GM21619 (cell line): ENCODE results near the gene PIK3C2B.

Source experiments
- ATAC-seq: cut with Tn5 transposase; IDR thresholded peaks from one replicate; pipeline ENCODE4 v1.9.1; 2021; ENCODE audit not compliant: unreplicated experiment

The PIK3C2B gene

DNA sequence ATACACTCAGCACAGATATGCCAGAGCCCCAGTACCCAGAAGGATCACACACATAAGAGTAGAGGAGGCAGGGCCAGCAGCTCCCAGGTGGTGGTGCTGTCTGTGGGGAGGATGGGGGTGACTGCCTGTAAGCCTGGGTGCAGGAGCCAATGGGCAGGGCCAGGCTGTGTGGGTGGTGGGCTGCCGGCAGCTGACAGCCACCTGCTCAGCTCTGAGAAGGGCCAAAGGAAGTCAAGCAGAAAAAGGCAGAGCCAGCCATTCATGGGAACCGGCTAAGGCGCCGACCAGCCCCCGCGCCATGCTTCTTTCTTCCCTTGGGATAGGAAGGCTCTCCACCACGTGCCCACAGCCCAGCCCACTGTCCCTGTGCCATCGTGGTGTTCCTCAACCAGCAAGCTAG lies 14.1 kb downstream of the PIK3C2B start:
- peak; percentile 56 for ATAC-seq

DNA sequence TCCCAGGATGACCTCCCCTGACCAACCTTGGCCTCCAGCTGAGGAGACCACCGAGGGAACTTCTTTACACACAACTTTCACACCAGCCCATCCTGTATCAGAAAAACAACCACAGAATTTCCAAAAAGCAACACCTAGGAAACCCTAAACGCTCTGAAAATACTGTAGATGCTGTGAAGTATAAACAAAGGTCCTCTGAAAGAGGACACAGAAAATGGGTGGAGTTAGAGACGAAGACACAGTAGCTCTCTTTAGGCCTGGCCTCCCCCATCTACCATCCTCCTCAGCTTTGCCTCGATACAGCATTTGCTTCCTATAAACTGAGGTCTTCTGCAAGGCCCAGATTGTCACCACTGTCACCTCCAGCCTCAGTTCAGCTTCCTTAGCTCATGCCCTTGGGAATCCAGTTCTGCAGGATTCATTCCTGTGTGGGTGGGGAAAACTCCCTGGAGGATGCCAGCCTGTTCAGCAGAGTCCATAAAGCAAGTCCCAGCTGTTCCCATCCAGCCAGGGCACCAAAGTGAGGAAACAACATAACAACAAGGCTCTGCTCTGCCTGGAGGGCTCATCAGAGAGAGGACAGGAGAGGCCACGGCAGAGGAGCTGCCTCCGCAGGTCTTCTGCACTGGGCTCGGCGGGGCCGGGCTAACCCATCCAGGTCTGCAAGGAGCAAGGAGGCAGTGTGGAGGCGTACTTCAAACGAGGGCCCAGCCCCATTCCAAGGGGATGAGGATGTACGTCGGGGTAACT lies 15.0 kb downstream of the PIK3C2B start:
- ATAC-seq: no peak

DNA sequence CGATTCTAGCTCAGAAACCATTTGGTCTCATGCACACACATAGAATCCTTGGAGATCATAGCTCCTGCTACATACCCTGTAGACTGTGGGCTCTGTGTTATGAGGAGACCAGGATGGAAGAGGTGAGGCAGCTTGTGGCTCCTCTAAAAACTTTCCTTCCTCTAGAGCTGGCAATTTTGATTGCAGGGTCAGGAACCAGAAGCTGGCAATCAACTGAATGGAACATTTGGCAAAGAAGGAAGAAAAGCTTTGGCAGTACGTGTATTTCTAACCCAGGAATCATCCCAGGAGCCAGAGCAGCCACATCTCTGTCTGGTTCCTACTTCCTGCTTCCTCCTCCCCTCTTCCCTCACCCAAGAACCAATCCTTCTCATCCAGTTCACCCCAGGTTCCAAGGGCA lies 15.7 kb downstream of the PIK3C2B start:
- no peak for ATAC-seq

DNA sequence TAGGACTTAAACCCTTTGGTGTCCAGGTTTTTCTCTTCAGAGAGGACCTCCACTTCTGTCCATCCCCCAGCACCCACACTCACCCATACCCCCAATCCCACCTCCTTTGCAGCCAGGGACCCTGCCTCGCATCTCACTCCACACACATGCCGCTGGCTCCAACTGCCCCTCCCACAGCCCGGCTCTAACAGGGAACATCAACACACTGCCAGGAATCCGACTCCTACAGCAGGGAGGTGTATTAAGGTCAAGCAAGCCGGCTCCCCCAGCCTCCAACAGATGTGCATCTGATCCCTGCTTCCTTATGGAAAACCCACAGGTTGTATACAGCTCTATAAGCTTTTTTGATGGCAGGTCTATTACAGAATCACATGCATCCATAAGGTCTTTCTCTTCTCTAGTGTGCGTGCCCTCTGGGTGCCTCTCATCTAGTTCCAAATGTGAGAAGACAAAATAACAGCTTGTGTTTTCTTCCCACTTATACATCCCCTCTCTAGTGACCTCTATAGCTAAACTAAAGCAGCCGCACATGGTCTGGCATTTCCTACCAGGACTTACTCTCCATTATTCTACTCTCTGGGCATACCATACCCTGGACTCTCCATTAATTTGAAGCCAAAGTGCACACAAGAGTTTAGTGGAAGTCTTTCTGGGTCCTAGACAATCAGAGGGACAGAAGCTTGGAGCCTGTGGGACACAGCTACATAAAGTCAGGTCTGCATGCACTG lies 16.3 kb downstream of the PIK3C2B start:
- ATAC-seq: no peak

DNA sequence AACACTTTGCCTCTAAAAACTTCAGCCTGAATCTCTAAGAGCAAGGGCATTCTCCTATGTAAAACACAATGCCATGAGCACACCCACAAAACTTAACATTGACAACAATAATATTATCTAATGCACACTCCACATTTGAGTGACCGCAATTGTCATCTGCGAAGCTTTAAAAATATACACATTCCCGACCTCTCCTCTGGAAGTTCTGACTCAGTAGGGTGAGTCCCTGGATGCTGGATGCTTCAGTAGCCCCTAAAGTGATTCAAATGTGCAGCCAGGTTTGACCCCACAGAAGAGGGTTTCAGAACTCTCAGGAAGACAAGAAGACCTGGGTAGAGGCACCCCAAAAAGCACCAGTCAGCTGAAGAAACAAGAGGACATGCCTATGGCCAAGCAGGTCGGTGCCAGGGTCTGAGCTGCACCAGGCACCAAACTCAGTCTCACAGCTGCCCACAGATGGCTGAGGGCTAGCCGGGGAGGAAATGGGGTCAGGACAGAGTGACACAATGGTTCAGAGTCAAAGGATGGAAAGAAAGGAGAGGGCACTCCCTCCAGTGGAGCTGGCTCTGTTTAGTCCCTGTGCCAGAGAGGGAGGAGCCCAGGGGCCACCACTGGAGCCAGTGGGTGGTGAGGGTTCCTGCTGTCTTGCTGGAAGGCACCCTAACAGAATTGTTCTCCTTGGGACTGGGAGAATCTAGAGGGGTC lies 17.4 kb downstream of the PIK3C2B start:
- no peak for ATAC-seq

DNA sequence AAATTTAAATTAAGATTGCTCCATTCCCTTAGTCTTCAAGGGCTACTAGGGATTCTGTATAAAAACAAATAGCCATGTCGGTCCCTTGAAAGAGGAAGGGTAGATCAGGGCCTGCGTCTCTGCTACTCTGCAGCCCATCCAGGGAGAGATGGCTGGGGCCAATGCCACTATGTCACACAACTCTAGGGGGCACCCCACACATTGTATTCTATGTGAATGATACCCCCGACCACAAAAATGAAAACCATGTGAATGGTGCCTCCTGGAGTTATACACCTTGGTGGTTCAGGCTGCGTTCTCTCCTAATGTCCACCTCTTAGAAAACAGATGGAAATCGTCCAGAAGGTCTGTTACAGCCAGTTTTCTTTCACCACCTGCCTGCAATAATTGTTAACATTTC lies 18.0 kb downstream of the PIK3C2B start:
- ATAC-seq: no peak

DNA sequence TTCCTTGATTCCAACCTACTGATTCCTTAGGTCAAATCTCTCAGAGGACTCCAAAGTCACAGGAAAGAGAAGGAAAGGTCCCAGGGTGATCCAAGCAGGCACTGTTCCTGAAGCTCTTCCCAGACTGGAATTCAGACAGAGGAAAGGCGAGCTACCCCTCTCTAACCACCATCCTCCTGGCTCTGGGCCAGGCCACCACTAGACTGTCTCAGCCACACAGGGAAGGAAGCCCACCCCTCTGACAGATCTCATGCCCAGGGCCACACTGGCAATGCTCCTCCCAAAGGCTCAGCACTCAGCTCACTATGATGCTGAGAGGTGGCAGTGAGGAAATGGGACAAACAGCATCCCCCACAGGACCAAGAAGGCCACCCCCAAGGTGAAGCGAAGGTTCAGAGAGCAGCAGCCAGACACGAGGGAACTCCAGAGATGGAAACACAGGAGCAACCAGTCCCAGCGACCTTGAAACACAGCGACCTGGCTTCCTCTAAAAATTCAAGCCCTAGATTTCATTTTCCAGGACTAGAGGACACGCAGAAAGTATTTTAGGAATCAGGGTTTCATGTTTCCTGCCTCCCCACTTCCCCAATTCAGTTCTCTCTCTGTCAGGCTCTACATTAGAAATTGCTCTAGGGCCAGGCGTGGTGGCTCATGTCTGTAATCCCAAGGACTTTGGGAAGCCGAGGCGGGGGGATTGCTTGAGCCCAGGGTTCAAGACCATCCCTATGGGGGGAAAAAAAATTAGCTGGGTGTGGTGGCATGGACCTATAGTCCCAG lies 18.8 kb downstream of the PIK3C2B start:
- no peak for ATAC-seq

DNA sequence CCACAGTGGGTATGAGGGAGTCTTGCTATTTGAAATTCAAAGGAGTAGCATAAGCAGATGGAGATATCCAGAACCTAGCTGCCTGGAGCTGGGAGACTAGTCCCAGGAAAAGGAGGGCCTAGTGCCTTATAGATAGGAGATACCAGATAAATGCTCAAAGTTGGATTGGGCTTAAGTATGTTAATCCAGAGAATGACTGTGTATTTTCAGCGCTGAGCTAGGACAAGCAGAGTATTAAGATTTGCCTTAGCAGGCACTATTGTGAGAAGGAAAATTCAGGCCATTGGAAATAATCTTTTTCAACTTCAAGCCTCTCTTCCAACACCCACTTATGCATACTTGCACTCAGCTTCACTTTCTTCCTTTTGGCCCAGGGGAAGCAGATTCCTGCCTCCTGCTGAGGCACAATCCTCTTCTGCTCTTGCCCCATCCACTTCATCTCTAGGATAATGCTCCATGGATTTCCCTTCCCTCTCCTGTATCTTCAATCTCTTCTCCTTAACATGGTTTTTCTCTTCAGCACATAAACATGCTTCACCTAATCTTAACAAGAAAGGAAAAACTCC lies 21.1 kb downstream of the PIK3C2B start:
- no peak for ATAC-seq

DNA sequence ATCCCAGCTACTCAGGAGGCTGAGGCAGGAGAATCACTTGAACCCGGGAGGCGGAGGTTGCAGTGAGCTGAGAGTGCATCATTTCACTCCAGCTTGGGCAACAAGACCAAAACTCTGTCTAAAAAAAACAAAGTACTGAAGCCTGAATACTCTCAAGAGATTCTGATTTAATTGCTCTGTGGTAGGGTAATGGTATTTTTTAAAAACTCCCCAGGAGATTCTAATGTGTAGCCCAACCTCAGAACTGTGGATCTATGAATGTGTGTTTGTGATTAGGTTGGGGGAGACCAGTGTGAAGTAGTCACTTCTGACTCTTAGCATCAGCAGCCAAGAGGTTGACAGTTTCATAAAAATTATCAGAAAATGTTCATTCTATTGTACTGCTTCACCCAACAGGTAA lies 21.9 kb downstream of the PIK3C2B start:
- ATAC-seq: no peak

DNA sequence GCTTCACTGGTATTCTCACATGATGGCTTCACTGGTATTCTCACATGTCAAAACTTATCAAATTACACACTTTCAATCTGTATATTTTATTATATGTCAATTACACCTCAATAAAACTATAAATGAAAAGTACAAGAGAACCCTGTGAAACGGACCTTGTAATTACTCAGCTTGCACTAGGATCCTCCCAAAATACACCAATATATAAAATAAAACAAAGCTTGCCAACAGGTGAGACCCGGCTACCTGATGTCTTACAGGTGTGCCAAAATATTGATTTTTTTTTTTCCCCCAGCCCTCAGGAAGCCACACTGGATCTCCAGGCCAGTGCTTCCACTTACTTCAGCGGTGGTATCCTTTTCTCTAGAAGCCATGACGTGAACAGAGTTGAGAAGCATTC lies 22.9 kb downstream of the PIK3C2B start:
- no peak for ATAC-seq

DNA sequence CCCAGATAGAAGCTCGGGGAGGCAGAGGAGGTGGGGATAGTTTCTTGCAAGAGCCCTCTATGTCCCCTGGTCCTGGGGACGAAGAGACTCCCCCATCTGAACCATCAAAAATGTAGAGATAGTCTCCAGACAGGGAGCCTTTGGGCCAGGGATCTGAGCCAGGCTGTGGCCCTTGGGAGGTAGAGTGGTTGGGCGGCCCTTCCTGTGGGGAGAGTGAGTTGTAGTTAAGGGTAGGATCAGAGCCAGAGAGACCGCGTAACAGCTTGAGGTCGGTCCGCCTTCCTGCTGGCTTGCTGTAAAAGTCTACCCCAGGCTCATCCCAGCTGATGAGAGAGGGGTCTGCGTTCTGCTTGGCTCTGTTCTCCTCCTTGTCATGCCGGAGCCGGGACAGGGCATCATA lies 25.3 kb downstream of the PIK3C2B start:
- no peak for ATAC-seq

DNA sequence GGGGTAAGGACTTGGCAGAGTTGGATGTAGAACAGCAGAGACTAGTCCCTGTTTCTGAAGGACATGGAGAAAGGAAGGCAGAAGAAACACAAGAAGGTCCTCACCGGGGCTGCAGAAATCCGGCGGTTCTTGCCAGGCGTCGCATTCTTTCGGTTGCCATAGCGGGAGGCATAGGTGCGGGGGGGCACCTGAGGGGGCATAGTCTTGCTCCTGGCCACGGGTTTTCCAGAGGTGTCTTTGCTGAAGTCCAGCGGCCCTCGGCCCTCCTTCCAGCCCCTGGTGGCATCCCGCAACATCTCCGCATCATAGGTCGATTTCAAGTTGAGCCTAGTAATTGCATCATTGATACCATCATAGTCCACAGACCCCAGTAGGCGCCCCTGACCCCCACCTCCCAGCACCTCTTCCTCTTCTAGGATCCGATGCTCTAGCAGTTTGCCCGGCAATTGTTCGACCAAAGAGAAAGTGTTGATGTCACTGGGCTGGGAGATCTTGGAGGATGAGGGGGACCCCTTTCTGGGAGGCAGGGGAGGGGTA lies 25.8 kb downstream of the PIK3C2B start:
- ATAC-seq: no peak

DNA sequence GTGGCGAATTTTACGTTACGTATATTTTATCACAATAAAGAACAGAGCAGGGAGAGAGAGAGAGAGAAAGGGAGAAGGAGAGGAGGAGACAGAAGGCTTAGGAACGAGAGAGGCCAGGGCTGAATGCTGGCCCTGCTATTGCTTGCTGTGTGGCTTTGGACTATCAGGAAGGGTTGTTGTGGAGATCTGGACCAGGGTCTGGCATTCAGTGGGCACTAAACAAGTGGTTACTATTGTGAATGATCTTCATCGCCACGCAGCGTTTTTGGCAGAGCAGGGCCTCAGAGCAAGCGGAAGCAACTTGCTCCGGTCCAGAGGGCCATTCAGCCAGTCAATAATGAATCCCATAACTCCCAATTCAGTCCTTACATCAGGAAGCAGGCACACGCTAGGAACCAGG lies 26.4 kb downstream of the PIK3C2B start:
- no peak for ATAC-seq

DNA sequence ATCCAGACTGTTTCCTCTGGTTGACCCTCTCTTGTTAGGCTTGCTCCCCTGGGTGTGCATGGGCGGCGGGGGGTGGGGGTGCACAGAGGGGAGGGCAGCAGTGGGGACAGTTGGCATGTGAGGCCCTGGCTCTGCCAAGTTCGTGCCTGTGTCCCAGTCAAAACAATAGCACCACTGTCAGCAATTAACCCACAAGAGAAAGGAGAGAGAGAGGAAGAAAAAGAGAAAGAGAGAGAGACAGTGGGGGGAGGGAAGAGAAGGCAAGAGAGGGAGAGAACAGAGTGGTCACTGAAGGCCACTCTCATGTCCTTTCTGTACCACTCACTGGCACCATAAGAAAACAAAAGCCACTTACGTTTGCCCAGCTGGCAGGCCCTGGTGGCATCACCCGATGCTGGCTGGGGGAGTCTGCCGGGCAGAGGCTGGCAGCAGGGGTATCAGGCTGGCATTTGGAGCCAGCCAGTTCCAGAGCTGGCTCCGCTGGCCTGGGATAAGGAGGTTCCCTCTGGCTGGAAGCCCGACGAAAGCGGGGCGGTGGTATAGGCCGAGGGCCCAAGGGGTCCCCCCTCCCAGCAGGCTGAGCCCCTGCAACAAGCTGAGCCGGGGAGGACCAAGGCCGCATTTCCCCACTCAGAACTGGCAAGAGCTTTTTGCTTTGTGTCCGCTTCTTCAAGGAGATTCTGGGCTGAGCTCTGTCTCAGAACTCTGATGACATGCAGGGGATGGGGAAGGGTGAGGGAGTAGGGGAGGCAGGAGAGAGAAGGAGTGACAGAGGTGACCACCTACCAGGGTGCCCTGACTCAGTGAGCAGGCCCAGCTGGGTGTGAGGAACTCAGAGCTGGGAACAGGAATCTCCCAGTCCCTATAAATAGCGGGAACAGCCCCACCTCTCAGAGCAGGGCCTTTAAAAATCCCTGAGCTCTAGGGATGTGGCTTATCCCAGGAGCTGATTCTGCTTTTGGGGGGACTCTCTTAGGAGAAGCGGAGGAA lies 27.9 kb downstream of the PIK3C2B start:
- no peak for ATAC-seq

DNA sequence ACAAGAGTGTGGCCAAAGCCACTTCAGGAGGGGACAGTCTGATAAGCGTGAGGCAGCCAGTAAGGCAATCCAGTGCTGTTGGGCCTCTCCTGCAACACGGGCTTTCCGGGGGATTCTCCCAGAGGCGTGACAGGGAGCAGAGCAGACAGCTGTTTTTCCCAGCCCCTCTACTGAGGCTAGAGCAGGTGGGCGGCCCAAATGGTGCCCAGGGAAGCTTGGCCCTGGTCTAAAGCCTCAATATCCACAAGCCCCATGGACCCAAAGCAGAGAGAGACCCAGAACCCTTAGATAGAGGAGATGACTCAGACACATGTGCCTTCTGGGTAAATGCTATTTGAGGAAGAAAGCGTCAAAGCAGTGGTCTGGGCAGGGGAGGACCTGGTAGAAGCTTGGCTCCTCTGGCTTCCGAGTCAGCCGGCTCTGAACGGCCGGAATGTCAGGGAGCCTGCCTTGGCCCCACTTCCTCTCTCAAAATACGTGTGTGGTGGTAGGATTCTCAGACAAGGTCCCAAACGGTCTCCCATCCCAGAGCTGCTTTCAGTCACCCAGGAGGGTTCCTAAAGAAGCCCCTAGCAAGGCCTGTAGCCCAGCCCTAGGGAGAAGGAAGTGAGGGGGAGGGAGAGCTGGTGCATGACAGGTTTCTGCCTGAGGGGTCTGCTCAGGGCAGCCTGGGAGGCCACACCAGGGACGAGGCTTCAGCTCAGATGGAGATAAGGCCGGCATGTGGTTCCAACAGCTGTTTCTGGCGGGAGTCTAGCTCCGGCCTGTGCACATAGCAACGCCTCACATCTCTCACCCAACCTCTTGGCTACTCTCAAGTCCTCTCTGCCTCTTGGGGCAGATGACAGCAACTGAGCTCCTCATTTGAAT lies 28.8 kb downstream of the PIK3C2B start:
- ATAC-seq: peak; percentile 78

DNA sequence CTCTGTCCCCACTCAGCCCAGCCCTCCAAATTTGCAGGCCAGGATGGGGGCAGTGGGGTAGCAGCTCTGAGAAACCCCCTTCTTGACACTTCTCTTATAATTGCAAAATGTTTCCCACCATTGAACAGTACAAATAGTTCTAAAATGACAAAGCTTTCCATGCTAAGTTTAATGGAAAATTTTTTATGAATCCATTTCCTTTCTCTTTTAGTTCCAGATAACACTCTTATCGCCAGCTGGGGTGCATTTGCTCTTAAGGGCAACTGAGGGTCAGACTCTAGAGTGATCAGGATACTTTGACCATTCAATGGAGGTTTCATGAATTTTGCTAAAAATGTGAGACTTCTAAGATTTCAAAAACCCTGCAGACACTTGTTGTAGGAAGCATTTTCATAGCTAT lies 29.9 kb downstream of the PIK3C2B start:
- no peak for ATAC-seq

DNA sequence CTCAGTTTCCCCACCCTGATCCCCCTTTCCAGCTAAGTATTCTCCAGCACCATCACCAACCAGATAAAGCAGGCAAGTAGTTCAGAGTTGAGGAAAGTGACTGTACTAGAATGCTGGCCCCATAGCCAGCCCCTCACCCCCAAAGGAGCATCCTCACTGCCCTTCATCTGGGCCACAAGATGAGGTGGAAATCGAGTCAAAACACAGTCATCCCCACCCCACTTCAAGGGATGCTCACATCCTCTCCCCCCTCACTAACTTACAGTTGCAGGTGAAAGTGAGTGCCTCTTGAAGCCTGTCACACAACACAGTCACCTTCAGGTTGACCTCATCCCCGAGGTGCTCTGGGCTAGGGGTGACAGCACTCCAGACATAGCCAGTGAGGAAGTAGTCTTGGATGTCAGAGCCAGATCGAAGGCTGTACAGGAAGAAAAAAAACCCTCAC lies 30.4 kb downstream of the PIK3C2B start:
- ATAC-seq: no peak
